AG04450 (cell line): Measurements from ENCODE around the gene C10orf90. TPM values are rescaled to one million over a fixed set of nuclear protein-coding genes. Genes with fewer than 3 reads are reported as not detected.

ENCODE experiments used
- CTCF ChIA-PET: fragments of 300-600, 350-600 bp; formaldehyde crosslinking; extraction: SDS; loops from one replicate; lab custom pipeline; 2022; ENCODE audit warnings: antibody characterized with exemption, inconsistent platforms; lab: Charles Lee
- POLR2A ChIA-PET: fragments of 350-600 bp; formaldehyde crosslinking; extraction: SDS; loops from one replicate; lab custom pipeline; 2021; ENCODE audit warnings: antibody characterized with exemption, inconsistent platforms; lab: Yijun Ruan, JAX
- DNase-seq: peaks from one replicate; pipeline ENCODE4 v3.0.0-alpha.2; 2011; ENCODE audit warnings: low read depth, low spot score
- H3K27ac ChIP-seq: one replicate; pipeline ENCODE4 v1.5.1; 2012; ENCODE audit warnings: low read depth, low read length, control low read depth
- H3K27me3 ChIP-seq: one replicate; pipeline ENCODE4 v1.6.0; 2012; ENCODE audit warnings: low read length; ENCODE audit not compliant: control insufficient read depth, insufficient read depth
- H3K4me3 ChIP-seq: 2 replicates; pipeline ENCODE4 v1.5.1; 2011; ENCODE audit warnings: mild to moderate bottlenecking, low read depth, low read length, control low read depth
- H3K9me3 ChIP-seq: 2 replicates; pipeline ENCODE4 v1.5.1; 2012; ENCODE audit warnings: low read length; ENCODE audit not compliant: control insufficient read depth, insufficient read depth
- CTCF ChIP-seq: IDR thresholded peaks from 2 replicates; pipeline ENCODE4 v1.5.1; 2011; ENCODE audit warnings: low read depth, low read length, control low read depth, inconsistent platforms
- polyA plus RNA-seq: library from polyadenylated mRNA; depleted of rRNA; stranded (reverse); fragments of >200 nt; gene quantifications from 2 replicates; pipeline ENCODE4 v1.2.3, GENCODE V29; 2011

C10orf90 gene
- polyA plus RNA-seq, 1 experiment: 0.10 TPM

GRCh38 chr10:126392068-126392467, 278.4 kb downstream of the C10orf90 start:
- ChIA-PET CTCF (interaction anchor here (1.0 to 1.8 kb wide), 2 partner anchors 112 to 410 kb away, joined by 3 to 9 read pairs; no protein-coding TSS in a partner anchor), POLR2A (interaction anchor here (0.6 kb wide), 1 partner anchor 526 kb away, joined by 3 read pairs; no protein-coding TSS in a partner anchor)
- Histone ChIP-seq H3K27ac (no peak overlapping the region), H3K27me3 (no peaks in the 10 kb centered on the region), H3K4me3 (no peak overlapping the region), H3K9me3 (peaks cover 3% of the 10 kb centered on the region)
- DNase-seq: no peak
- TF ChIP-seq CTCF: no peak

- peaks cover 3% of the 10 kb centered on the region for H3K9me3 ChIP-seq
- DNase-seq: no peak
- ChIA-PET POLR2A (interaction anchor here (0.6 kb wide), 1 partner anchor 526 kb away, joined by 3 read pairs; no protein-coding TSS in a partner anchor), CTCF (interaction anchor here (0.7 to 2.4 kb wide), 5 partner anchors 76 to 458 kb away, joined by 3 to 13 read pairs (median 5); no protein-coding TSS in a partner anchor)
- no peak overlapping the region for H3K4me3 ChIP-seq
- no peak for TF ChIP-seq CTCF
- no peak overlapping the region for H3K27ac ChIP-seq
- H3K27me3 ChIP-seq: no peaks in the 10 kb centered on the region
Observed at GRCh38 chr10:126391192-126391885, 279.2 kb downstream of the C10orf90 start.

GRCh38 chr10:126390324-126390723, 280.2 kb downstream of the C10orf90 start:
- no peak for DNase-seq
- POLR2A ChIA-PET: no interaction called here
- H3K27me3 ChIP-seq: no peaks in the 10 kb centered on the region
- CTCF ChIA-PET: interaction anchor here (0.7 to 2.4 kb wide), 4 partner anchors 75 to 456 kb away, joined by 3 to 13 read pairs (median 7); no protein-coding TSS in a partner anchor
- H3K9me3 ChIP-seq: peaks cover 3% of the 10 kb centered on the region
- no peak for TF ChIP-seq CTCF
- H3K27ac ChIP-seq: no peak overlapping the region
- H3K4me3 ChIP-seq: no peak overlapping the region

- ChIA-PET CTCF (interaction anchor here (0.6 to 2.7 kb wide), 6 partner anchors 116 to 453 kb away, joined by 3 to 21 read pairs (median 11); no protein-coding TSS in a partner anchor), POLR2A (interaction anchor here (0.8 to 1.1 kb wide), 2 partner anchors 189 to 211 kb away, joined by 5 to 10 read pairs; no protein-coding TSS in a partner anchor)
- H3K27ac ChIP-seq: no peak within 1 kb of the TSS
- H3K27me3 ChIP-seq: no peaks in the 10 kb centered on the region
- no peak for TF ChIP-seq CTCF
- H3K4me3 ChIP-seq: peak within 1 kb of the TSS; percentile 65
- H3K9me3 ChIP-seq: no peaks in the 10 kb centered on the region; the same call in 1 of the 2 replicates
- no peak for DNase-seq
Observed at GRCh38 chr10:126387931-126388911, 282.3 kb downstream of the C10orf90 start, which contains the start of gene ADAM12. Gene ADAM12 (minus strand): TSS chr10:126388477. CDS start chr10:126388145, 332 bp downstream.
